Naive thymus-derived CD4-positive, alpha-beta T cell (primary cell): ENCODE data around the gene ADGRG3. TPM values are rescaled to one million over a fixed set of nuclear protein-coding genes. Genes with fewer than 3 reads are reported as not detected.

Experiments
- ATAC-seq: fragments of 150-1000 bp; cut with Tn5 transposase; 2 replicates; pipeline ENCODE4 v1.10.0; 2021; ENCODE audit warnings: mild to moderate bottlenecking, moderate library complexity
- CTCF ChIA-PET: fragments of 350-600 bp; sonication (Branson Sonifier 250); formaldehyde crosslinking; loops from one replicate; lab custom pipeline; 2021; ENCODE audit warnings: antibody characterized with exemption; lab: Charles Lee
- POLR2A ChIA-PET: fragments of 350-600 bp; sonication (Branson Sonifier 250); formaldehyde crosslinking; loops from one replicate; lab custom pipeline; 2021; ENCODE audit warnings: antibody characterized with exemption, inconsistent platforms; lab: Charles Lee
- DNase-seq, 9 donors: peaks; one replicate each; pipeline versions ENCODE4 v3.0.0 to v3.0.0-alpha.2; 2020 to 2022; ENCODE audit warnings: mixed read lengths in 1 of 9
- H3K27ac ChIP-seq: one replicate; pipeline ENCODE4 v1.7.0; 2013; ENCODE audit warnings: mild to moderate bottlenecking, low read depth, low read length, moderate library complexity
- H3K27me3 ChIP-seq, 2 donors: one replicate each; pipeline ENCODE4 v1.7.0; 2013; ENCODE audit warnings: low read length in 2 of 2, mild to moderate bottlenecking in 2 of 2, moderate library complexity in 2 of 2; ENCODE audit not compliant: control insufficient read depth in 2 of 2, insufficient read depth in 2 of 2
- H3K36me3 ChIP-seq, 3 experiments: 1 replicate in 2 of 3; 2 replicates in 1 of 3; pipeline ENCODE4 v1.7.0; 2013; ENCODE audit warnings: low read length in 3 of 3, mild to moderate bottlenecking in 3 of 3, moderate library complexity in 1 of 3; ENCODE audit not compliant: insufficient read depth in 3 of 3, control insufficient read depth in 2 of 3
- H3K4me1 ChIP-seq, 2 donors: one replicate each; pipeline ENCODE4 v1.7.0; 2013; ENCODE audit warnings: low read length in 2 of 2, mild to moderate bottlenecking in 2 of 2, moderate library complexity in 1 of 2; ENCODE audit not compliant: control insufficient read depth in 2 of 2, insufficient read depth in 2 of 2
- H3K4me3 ChIP-seq: 2 replicates; pipeline ENCODE4 v1.7.0; 2013; ENCODE audit warnings: mild to moderate bottlenecking, low read length
- H3K9me3 ChIP-seq, 3 experiments: 1 replicate in 2 of 3; 2 replicates in 1 of 3; pipeline ENCODE4 v1.7.0; 2013; ENCODE audit warnings: low read length in 3 of 3; ENCODE audit not compliant: control insufficient read depth in 2 of 3
- H3K27ac Mint-ChIP-seq, 9 donors: one replicate each; pipeline ENCODE4 v1.8.0; 2020 to 2022; ENCODE audit warnings: mixed read lengths in 9 of 9, mild to moderate bottlenecking in 8 of 9, moderate library complexity in 5 of 9, inconsistent platforms in 2 of 9
- H3K27me3 Mint-ChIP-seq, 5 donors: one replicate each; pipeline ENCODE4 v1.8.0; 2021 to 2022; ENCODE audit warnings: mixed read lengths in 5 of 5, mild to moderate bottlenecking in 1 of 5
- H3K36me3 Mint-ChIP-seq, 5 donors: one replicate each; pipeline ENCODE4 v1.8.0; 2020 to 2022; ENCODE audit warnings: mixed read lengths in 5 of 5, mild to moderate bottlenecking in 3 of 5, inconsistent platforms in 1 of 5
- H3K4me1 Mint-ChIP-seq, 7 donors: one replicate each; pipeline ENCODE4 v1.8.0; 2020 to 2022; ENCODE audit warnings: mixed read lengths in 7 of 7, mild to moderate bottlenecking in 3 of 7, inconsistent platforms in 1 of 7
- H3K4me3 Mint-ChIP-seq, 10 donors: one replicate each; pipeline ENCODE4 v1.8.0; 2020 to 2022; ENCODE audit warnings: mild to moderate bottlenecking in 10 of 10, mixed read lengths in 10 of 10, moderate library complexity in 6 of 10, inconsistent platforms in 2 of 10
- H3K9me3 Mint-ChIP-seq, 11 donors: one replicate each; pipeline ENCODE4 v1.8.0; 2020 to 2022; ENCODE audit warnings: mixed read lengths in 11 of 11, mild to moderate bottlenecking in 4 of 11, inconsistent platforms in 1 of 11, moderate library complexity in 1 of 11
- intact Hi-C, 2 donors: fragments of 100-400 bp; cut with micrococcal nuclease; formaldehyde crosslinking; loops; one replicate each; pipeline ENCODE4 v1.15.1; 2023
- polyA plus RNA-seq, 2 donors: library from polyadenylated mRNA; unstranded; fragments of 300-500 nt; fragmentation: Illumina TruSeq; gene quantifications; one replicate each; pipeline ENCODE4 v1.2.3, GENCODE V29; 2021
- total RNA-seq, 6 experiments: library from RNA in 5 of 6; stranded (reverse) in 5 of 6; gene quantifications; 1 replicate in 5 of 6; 2 replicates in 1 of 6; pipeline ENCODE4 v1.2.3 and lab custom pipeline; 2021 to 2026

Gene ADGRG3
- total and polyA plus RNA-seq, 7 experiments from 2014 or later: 4.9 to 14.1 TPM; not detected in 5

GRCh38 chr16:57622361-57623250 is 45.5 kb upstream of the ADGRG3 start:
- peaks cover 0 to under 1% of the 10 kb centered on the region in 2 donors for H3K4me1 ChIP-seq
- intact Hi-C loops: no loop called here
- Mint-ChIP-seq H3K36me3 (no peaks in the 10 kb centered on the region), H3K27ac (no peak overlapping the region), H3K4me3 (no peak overlapping the region), H3K4me1 (peaks cover 0 to 9% (median 0%) of the 10 kb centered on the region in 7 donors), H3K9me3 (no peaks in the 10 kb centered on the region), H3K27me3 (peaks cover 0 to 5% (median 0%) of the 10 kb centered on the region in 5 donors)
- no peaks in the 10 kb centered on the region for H3K9me3 ChIP-seq
- H3K4me3 ChIP-seq: no peak overlapping the region
- POLR2A ChIA-PET: no interaction called here
- no peak for ATAC-seq
- H3K27ac ChIP-seq: no peak overlapping the region
- DNase-seq: no peak
- H3K36me3 ChIP-seq: no peaks in the 10 kb centered on the region
- CTCF ChIA-PET: interaction anchor here (0.9 kb wide), 1 partner anchor 41 kb away, joined by 3 read pairs; no protein-coding TSS in a partner anchor
- H3K27me3 ChIP-seq: no peaks in the 10 kb centered on the region

DNA sequence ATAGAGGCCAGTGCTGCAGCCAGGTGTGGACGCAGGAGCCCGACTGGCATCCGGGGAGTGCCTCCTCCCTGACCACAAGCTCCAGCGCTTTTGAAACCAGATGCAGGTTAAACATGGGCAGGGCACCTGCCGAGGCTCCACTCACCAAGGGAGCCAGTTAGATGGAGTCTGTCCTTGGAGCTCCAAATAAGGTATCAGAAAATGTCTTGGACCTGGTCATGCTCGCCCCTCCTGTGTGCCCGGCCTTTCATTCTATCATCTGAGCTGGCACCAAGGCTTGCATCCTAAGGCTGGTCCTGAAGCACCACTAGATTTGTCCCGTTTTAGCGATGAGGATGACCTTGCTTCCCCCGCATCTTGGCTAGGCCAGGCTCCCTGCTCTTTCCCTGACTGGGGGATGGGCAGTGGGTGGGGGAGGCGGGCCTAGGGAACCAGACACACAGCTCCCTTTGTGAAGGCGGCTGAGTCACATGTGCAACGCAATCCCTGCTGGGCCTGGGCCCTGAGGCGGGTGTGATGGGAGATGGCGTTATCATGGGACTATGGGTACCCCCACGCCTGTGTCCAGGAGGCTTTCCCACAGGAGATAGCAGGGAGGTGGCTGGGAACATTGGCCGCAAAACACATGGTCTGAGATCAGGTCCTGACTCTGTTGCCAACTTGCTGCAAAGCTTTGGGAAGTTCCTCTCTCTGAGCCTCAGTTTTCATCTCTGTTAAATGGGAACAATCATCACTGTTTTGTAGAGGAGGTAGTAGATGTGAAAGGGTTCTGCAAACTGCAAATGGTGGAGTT is 44.7 kb upstream of the ADGRG3 start:
- H3K27ac ChIP-seq: no peak overlapping the region
- Mint-ChIP-seq H3K9me3 (no peaks in the 10 kb centered on the region), H3K4me3 (no peak overlapping the region), H3K36me3 (no peaks in the 10 kb centered on the region), H3K27me3 (peaks cover 0 to 8% (median 3%) of the 10 kb centered on the region in 5 donors), H3K4me1 (peaks cover 0 to 9% (median 1%) of the 10 kb centered on the region in 7 donors), H3K27ac (no peak overlapping the region)
- POLR2A ChIA-PET: no interaction called here
- no peak overlapping the region for H3K4me3 ChIP-seq
- ATAC-seq (no peak), DNase-seq (no peak)
- CTCF ChIA-PET: interaction anchor here (0.9 kb wide), 1 partner anchor 42 kb away, joined by 3 read pairs; no protein-coding TSS in a partner anchor
- H3K9me3 ChIP-seq: no peaks in the 10 kb centered on the region
- no peaks in the 10 kb centered on the region for H3K27me3 ChIP-seq
- intact Hi-C loops: no loop called here
- no peaks in the 10 kb centered on the region for H3K4me1 ChIP-seq
- no peaks in the 10 kb centered on the region for H3K36me3 ChIP-seq

- CTCF ChIA-PET: interaction anchor here (1.3 kb wide), 1 partner anchor 24 kb away, joined by 3 read pairs; no protein-coding TSS in a partner anchor
- ATAC-seq (no peak), DNase-seq (no peak)
- H3K36me3 Mint-ChIP-seq: no peaks in the 10 kb centered on the region
- POLR2A ChIA-PET: no interaction called here
- no peaks in the 10 kb centered on the region for H3K27me3 ChIP-seq
- H3K27ac ChIP-seq: no peak overlapping the region
- no peaks in the 10 kb centered on the region for H3K36me3 ChIP-seq
- peaks cover 0 to 16% (median 8%) of the 10 kb centered on the region in 7 donors for H3K4me1 Mint-ChIP-seq
- no peak overlapping the region for H3K27ac Mint-ChIP-seq
- peaks cover 6 to 14% (median 10%) of the 10 kb centered on the region in 5 donors for H3K27me3 Mint-ChIP-seq
- H3K9me3 ChIP-seq: no peaks in the 10 kb centered on the region
- no peaks in the 10 kb centered on the region for H3K4me1 ChIP-seq
- no peak overlapping the region for H3K4me3 ChIP-seq
- no peaks in the 10 kb centered on the region for H3K9me3 Mint-ChIP-seq
- H3K4me3 Mint-ChIP-seq: no peak overlapping the region
- intact Hi-C loops: no loop called here
Measured at GRCh38 chr16:57624044-57624688, 43.9 kb upstream of the ADGRG3 start.

- H3K9me3 ChIP-seq: no peaks in the 10 kb centered on the region
- H3K9me3 Mint-ChIP-seq: no peaks in the 10 kb centered on the region
- intact Hi-C loops: no loop called here
- peaks cover 7 to 18% (median 13%) of the 10 kb centered on the region in 5 donors for H3K27me3 Mint-ChIP-seq
- CTCF ChIA-PET: interaction anchor here (1.3 kb wide), 1 partner anchor 24 kb away, joined by 3 read pairs; no protein-coding TSS in a partner anchor
- ATAC-seq: no peak
- no peaks in the 10 kb centered on the region for H3K27me3 ChIP-seq
- no peak overlapping the region for H3K4me3 Mint-ChIP-seq
- no peaks in the 10 kb centered on the region for H3K36me3 ChIP-seq
- no peak overlapping the region for H3K27ac Mint-ChIP-seq
- H3K36me3 Mint-ChIP-seq: no peaks in the 10 kb centered on the region
- DNase-seq: no peak
- no peak overlapping the region for H3K4me3 ChIP-seq
- H3K4me1 ChIP-seq: no peaks in the 10 kb centered on the region
- peaks cover 0 to 16% (median 8%) of the 10 kb centered on the region in 7 donors for H3K4me1 Mint-ChIP-seq
- POLR2A ChIA-PET: no interaction called here
- H3K27ac ChIP-seq: no peak overlapping the region
Measured at GRCh38 chr16:57624806-57625500, 43.2 kb upstream of the ADGRG3 start.

- DNase-seq (no peak), ATAC-seq (no peak)
- Mint-ChIP-seq H3K27me3 (peaks cover 14 to 30% (median 22%) of the 10 kb centered on the region in 5 donors), H3K4me1 (peaks cover 0 to 16% (median 8%) of the 10 kb centered on the region in 7 donors), H3K9me3 (no peaks in the 10 kb centered on the region), H3K4me3 (no peak overlapping the region), H3K36me3 (no peaks in the 10 kb centered on the region), H3K27ac (no peak overlapping the region)
- ChIA-PET CTCF (no interaction called here), POLR2A (interaction anchor here (0.5 kb wide), 1 partner anchor 75 kb away, joined by 4 read pairs; no protein-coding TSS in a partner anchor)
- Histone ChIP-seq H3K4me1 (no peaks in the 10 kb centered on the region), H3K9me3 (no peaks in the 10 kb centered on the region), H3K4me3 (no peak overlapping the region), H3K27me3 (peaks cover 0 to 4% of the 10 kb centered on the region in 2 donors), H3K27ac (no peak overlapping the region), H3K36me3 (no peaks in the 10 kb centered on the region)
- intact Hi-C loops: no loop called here
Measured at GRCh38 chr16:57626420-57627170, 41.5 kb upstream of the ADGRG3 start.
